ENCODE measurements around the gene CSF1R.

The CSF1R gene

GRCh38 chr5:150068961-150069645 lies 17.3 kb downstream of the CSF1R start:
- Histone ChIP-seq H3K27ac (ENCODE audit: low read length) (no peak overlapping the region), H3K27me3 (ENCODE audit: control insufficient read depth, insufficient read depth, low read length) (no peaks in the 10 kb centered on the region), H3K9me3 (ENCODE audit: control insufficient read depth, insufficient read depth, low read length) (no peaks in the 10 kb centered on the region), H3K36me3 (ENCODE audit: control insufficient read depth, insufficient read depth, low read length) (no peaks in the 10 kb centered on the region; the same call in 1 of the 2 replicates), H3K4me1 (ENCODE audit: control insufficient read depth, insufficient read depth, low read length) (0 out of 2 replicates have a peak, but pooled peaks cover 3% of the 10 kb centered on the region), H3K4me3 (ENCODE audit: low read length) (no peak overlapping the region)
- DNase-seq (ENCODE audit: low read depth, low spot score): no peak
- no CpG with 5 or more reads among the region's 12 CpGs for whole genome bisulfite sequencing (ENCODE audit: insufficient coverage, insufficient read length)

- WGBS (ENCODE audit: insufficient coverage, insufficient read length): no CpG with 5 or more reads among the region's 4 CpGs
- Histone ChIP-seq H3K36me3 (ENCODE audit: control insufficient read depth, insufficient read depth, low read length) (no peaks in the 10 kb centered on the region; the same call in 1 of the 2 replicates), H3K4me1 (ENCODE audit: control insufficient read depth, insufficient read depth, low read length) (0 out of 2 replicates have a peak, but pooled peaks cover 3% of the 10 kb centered on the region), H3K27ac (ENCODE audit: low read length) (no peak overlapping the region), H3K27me3 (ENCODE audit: control insufficient read depth, insufficient read depth, low read length) (no peaks in the 10 kb centered on the region), H3K9me3 (ENCODE audit: control insufficient read depth, insufficient read depth, low read length) (no peaks in the 10 kb centered on the region), H3K4me3 (ENCODE audit: low read length) (no peak overlapping the region)
- no peak for DNase-seq (ENCODE audit: low read depth, low spot score)
Observed at GRCh38 chr5:150068472-150068871, 17.9 kb downstream of the CSF1R start.

DNA sequence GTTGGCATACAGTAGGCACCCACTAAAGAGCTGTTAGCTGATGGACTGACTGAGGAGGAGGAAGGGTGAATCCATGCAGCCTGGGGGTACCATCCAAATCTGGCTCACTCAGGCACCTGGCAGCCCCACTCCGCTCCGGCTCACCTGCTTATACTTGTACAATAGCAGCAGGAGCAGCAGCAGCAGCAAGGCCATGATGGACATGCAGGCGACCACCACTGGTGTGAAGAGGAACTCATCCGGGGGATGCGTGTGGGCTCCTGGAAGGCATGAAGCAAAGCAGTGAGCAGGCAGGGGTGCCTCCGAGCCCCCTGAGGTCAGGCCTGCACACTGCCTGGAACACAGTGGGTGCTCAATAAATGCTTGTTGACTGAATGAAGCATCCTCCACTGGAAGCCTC lies 18.3 kb downstream of the CSF1R start:
- Histone ChIP-seq H3K27me3 (ENCODE audit: control insufficient read depth, insufficient read depth, low read length) (no peaks in the 10 kb centered on the region), H3K27ac (ENCODE audit: low read length) (no peak overlapping the region), H3K4me3 (ENCODE audit: low read length) (no peak overlapping the region), H3K9me3 (ENCODE audit: control insufficient read depth, insufficient read depth, low read length) (no peaks in the 10 kb centered on the region), H3K36me3 (ENCODE audit: control insufficient read depth, insufficient read depth, low read length) (no peaks in the 10 kb centered on the region; the same call in 1 of the 2 replicates), H3K4me1 (ENCODE audit: control insufficient read depth, insufficient read depth, low read length) (0 out of 2 replicates have a peak, but pooled peaks cover 3% of the 10 kb centered on the region)
- WGBS (ENCODE audit: insufficient coverage, insufficient read length): no CpG with 5 or more reads among the region's 6 CpGs
- DNase-seq (ENCODE audit: low read depth, low spot score): no peak

GRCh38 chr5:150067405-150067960 lies 18.9 kb downstream of the CSF1R start:
- no peak for DNase-seq (ENCODE audit: low read depth, low spot score)
- Histone ChIP-seq H3K27ac (ENCODE audit: low read length) (no peak overlapping the region), H3K36me3 (ENCODE audit: control insufficient read depth, insufficient read depth, low read length) (no peaks in the 10 kb centered on the region; the same call in 1 of the 2 replicates), H3K4me1 (ENCODE audit: control insufficient read depth, insufficient read depth, low read length) (0 out of 2 replicates have a peak, but pooled peaks cover 3% of the 10 kb centered on the region), H3K4me3 (ENCODE audit: low read length) (no peak overlapping the region), H3K9me3 (ENCODE audit: control insufficient read depth, insufficient read depth, low read length) (no peaks in the 10 kb centered on the region), H3K27me3 (ENCODE audit: control insufficient read depth, insufficient read depth, low read length) (no peaks in the 10 kb centered on the region)
- WGBS (ENCODE audit: insufficient coverage, insufficient read length): no CpG with 5 or more reads among the region's 6 CpGs

DNA sequence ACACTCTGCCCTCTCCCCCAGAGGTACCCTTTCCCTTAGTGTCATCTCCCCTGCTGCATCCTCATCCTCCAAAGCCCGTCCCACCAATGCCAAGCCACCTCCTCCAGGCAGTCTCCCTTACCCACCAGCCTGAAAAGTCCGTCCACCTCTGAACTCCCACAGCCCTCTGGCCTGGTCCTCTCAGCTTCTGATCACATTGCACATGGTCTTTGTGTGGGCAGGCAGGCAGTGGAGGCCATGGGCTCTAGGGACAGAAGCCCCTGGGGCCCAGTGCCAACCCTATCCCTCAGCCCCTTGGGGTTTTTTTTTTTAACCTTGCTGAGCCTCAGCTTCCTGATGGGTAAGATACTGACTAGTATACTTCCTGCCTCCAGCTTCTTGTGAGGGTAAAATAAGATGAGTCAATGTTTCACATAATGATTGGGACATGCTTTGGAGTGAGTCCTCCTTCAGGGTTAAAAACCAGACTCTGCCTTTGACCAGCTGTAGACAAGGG lies 19.4 kb downstream of the CSF1R start:
- H3K27ac ChIP-seq (ENCODE audit: low read length): no peak overlapping the region
- WGBS (ENCODE audit: insufficient coverage, insufficient read length): no CpG with 5 or more reads among the region's 2 CpGs
- no peaks in the 10 kb centered on the region; the same call in 1 of the 2 replicates for H3K36me3 ChIP-seq (ENCODE audit: control insufficient read depth, insufficient read depth, low read length)
- no peaks in the 10 kb centered on the region for H3K27me3 ChIP-seq (ENCODE audit: control insufficient read depth, insufficient read depth, low read length)
- H3K4me3 ChIP-seq (ENCODE audit: low read length): no peak overlapping the region
- no peaks in the 10 kb centered on the region for H3K9me3 ChIP-seq (ENCODE audit: control insufficient read depth, insufficient read depth, low read length)
- H3K4me1 ChIP-seq (ENCODE audit: control insufficient read depth, insufficient read depth, low read length): 0 out of 2 replicates have a peak, but pooled peaks cover 3% of the 10 kb centered on the region
- no peak for DNase-seq (ENCODE audit: low read depth, low spot score)

GRCh38 chr5:150066436-150066835 lies 19.9 kb downstream of the CSF1R start:
- no peak overlapping the region for H3K27ac ChIP-seq (ENCODE audit: low read length)
- no peaks in the 10 kb centered on the region for H3K9me3 ChIP-seq (ENCODE audit: control insufficient read depth, insufficient read depth, low read length)
- no peaks in the 10 kb centered on the region; the same call in 1 of the 2 replicates for H3K36me3 ChIP-seq (ENCODE audit: control insufficient read depth, insufficient read depth, low read length)
- no peak for DNase-seq (ENCODE audit: low read depth, low spot score)
- no peaks in the 10 kb centered on the region for H3K27me3 ChIP-seq (ENCODE audit: control insufficient read depth, insufficient read depth, low read length)
- 0 out of 2 replicates have a peak, but pooled peaks cover 3% of the 10 kb centered on the region for H3K4me1 ChIP-seq (ENCODE audit: control insufficient read depth, insufficient read depth, low read length)
- WGBS (ENCODE audit: insufficient coverage, insufficient read length): no CpG with 5 or more reads among the region's 5 CpGs
- H3K4me3 ChIP-seq (ENCODE audit: low read length): no peak overlapping the region

GRCh38 chr5:150065886-150066285 lies 20.5 kb downstream of the CSF1R start:
- no peak for DNase-seq (ENCODE audit: low read depth, low spot score)
- H3K4me3 ChIP-seq (ENCODE audit: low read length): no peak overlapping the region
- no peaks in the 10 kb centered on the region for H3K27me3 ChIP-seq (ENCODE audit: control insufficient read depth, insufficient read depth, low read length)
- H3K4me1 ChIP-seq (ENCODE audit: control insufficient read depth, insufficient read depth, low read length): 0 out of 2 replicates have a peak, but pooled peaks cover 3% of the 10 kb centered on the region
- no peaks in the 10 kb centered on the region for H3K9me3 ChIP-seq (ENCODE audit: control insufficient read depth, insufficient read depth, low read length)
- no peak overlapping the region for H3K27ac ChIP-seq (ENCODE audit: low read length)
- no peaks in the 10 kb centered on the region; the same call in 1 of the 2 replicates for H3K36me3 ChIP-seq (ENCODE audit: control insufficient read depth, insufficient read depth, low read length)
- WGBS (ENCODE audit: insufficient coverage, insufficient read length): no CpG with 5 or more reads among the region's 10 CpGs

- no CpG with 5 or more reads among the region's 6 CpGs for WGBS (ENCODE audit: insufficient coverage, insufficient read length)
- Histone ChIP-seq H3K4me3 (ENCODE audit: low read length) (no peak overlapping the region), H3K27me3 (ENCODE audit: control insufficient read depth, insufficient read depth, low read length) (no peaks in the 10 kb centered on the region), H3K36me3 (ENCODE audit: control insufficient read depth, insufficient read depth, low read length) (no peaks in the 10 kb centered on the region; the same call in 1 of the 2 replicates), H3K9me3 (ENCODE audit: control insufficient read depth, insufficient read depth, low read length) (no peaks in the 10 kb centered on the region), H3K27ac (ENCODE audit: low read length) (no peak overlapping the region), H3K4me1 (ENCODE audit: control insufficient read depth, insufficient read depth, low read length) (0 out of 2 replicates have a peak, but pooled peaks cover 3% of the 10 kb centered on the region)
- no peak for DNase-seq (ENCODE audit: low read depth, low spot score)
Observed at GRCh38 chr5:150065346-150065745, 21.0 kb downstream of the CSF1R start.

DNA sequence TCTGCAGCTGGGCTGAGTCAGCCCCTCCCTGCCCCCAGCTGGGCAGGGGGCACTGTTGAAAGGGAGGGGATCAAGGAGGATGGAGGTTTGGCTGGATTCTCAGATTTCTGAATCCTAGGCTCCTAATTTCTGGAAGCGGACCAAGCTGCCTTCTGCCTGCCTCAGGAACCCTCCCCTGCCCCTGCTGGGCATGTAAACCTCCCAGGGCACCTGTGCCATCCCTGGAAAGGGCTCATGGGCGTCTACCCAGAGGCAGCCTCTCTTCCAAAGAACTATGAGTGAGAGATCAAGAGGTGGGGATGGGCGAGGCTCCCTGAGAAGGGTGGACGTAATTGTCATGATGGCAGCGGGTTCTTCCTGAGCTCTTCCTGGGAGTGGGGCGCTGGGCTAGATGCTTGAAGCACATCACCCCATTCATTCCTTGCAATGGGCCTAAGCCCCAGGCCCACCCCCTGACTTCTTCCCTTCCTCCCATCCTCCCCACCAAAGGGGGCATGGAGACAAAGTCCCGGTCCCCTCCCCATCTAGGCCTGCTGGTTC lies 21.6 kb downstream of the CSF1R start:
- Histone ChIP-seq H3K4me1 (ENCODE audit: control insufficient read depth, insufficient read depth, low read length) (0 out of 2 replicates have a peak, but pooled peaks cover 1% of the 10 kb centered on the region), H3K27ac (ENCODE audit: low read length) (no peak overlapping the region), H3K36me3 (ENCODE audit: control insufficient read depth, insufficient read depth, low read length) (no peaks in the 10 kb centered on the region; the same call in 1 of the 2 replicates), H3K4me3 (ENCODE audit: low read length) (no peak overlapping the region), H3K9me3 (ENCODE audit: control insufficient read depth, insufficient read depth, low read length) (no peaks in the 10 kb centered on the region), H3K27me3 (ENCODE audit: control insufficient read depth, insufficient read depth, low read length) (no peaks in the 10 kb centered on the region)
- no CpG with 5 or more reads among the region's 7 CpGs for WGBS (ENCODE audit: insufficient coverage, insufficient read length)
- no peak for DNase-seq (ENCODE audit: low read depth, low spot score)

DNA sequence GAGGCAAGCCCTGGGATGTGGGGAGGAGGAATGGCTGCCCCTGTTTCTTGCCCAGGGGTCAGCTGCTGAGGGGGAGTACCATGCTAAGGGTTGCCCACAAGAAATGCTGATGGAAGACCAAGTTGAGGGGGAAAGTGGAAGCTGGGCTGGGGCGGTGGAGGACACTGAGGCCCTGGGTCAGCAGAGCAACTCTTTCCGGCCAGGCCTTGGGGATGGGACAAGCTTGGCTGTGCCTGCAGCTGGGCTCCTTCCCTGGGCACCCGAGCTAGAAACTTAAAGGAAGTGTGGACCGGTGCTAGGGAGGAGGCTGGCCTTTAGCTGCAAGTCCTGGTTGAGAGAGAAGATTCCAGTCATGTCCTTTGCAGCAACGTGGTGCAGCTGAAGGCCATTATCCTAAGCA lies 22.7 kb downstream of the CSF1R start:
- no peaks in the 10 kb centered on the region for H3K27me3 ChIP-seq (ENCODE audit: control insufficient read depth, insufficient read depth, low read length)
- H3K4me3 ChIP-seq (ENCODE audit: low read length): no peak overlapping the region
- 0 out of 2 replicates have a peak, but pooled peaks cover 1% of the 10 kb centered on the region for H3K4me1 ChIP-seq (ENCODE audit: control insufficient read depth, insufficient read depth, low read length)
- H3K36me3 ChIP-seq (ENCODE audit: control insufficient read depth, insufficient read depth, low read length): no peaks in the 10 kb centered on the region
- WGBS (ENCODE audit: insufficient coverage, insufficient read length): no CpG with 5 or more reads among the region's 5 CpGs
- H3K27ac ChIP-seq (ENCODE audit: low read length): no peak overlapping the region
- H3K9me3 ChIP-seq (ENCODE audit: control insufficient read depth, insufficient read depth, low read length): no peaks in the 10 kb centered on the region
- no peak for DNase-seq (ENCODE audit: low read depth, low spot score)
